Cardiac muscle cell (in vitro differentiated cells and primary cell): ENCODE measurements around the gene FHIT. TPM values are rescaled to one million over a fixed set of nuclear protein-coding genes. Genes with fewer than 3 reads are reported as not detected.

ENCODE experiments used
- DNase-seq, 2 donors: peaks; one replicate each; pipeline versions ENCODE4 v3.0.0 to v3.0.0-alpha.2; 2010 to 2017; ENCODE audit warnings: low read depth in 1 of 2, low spot score in 1 of 2
- H3K27ac ChIP-seq: fragments of 200-600 bp; sonication (generic); 2 replicates; pipeline ENCODE4 v1.5.1; 2016
- H3K27me3 ChIP-seq: fragments of 200-600 bp; sonication (generic); 2 replicates; pipeline ENCODE4 v1.6.0; 2016; ENCODE audit warnings: control low read depth
- H3K36me3 ChIP-seq: fragments of 200-600 bp; sonication (generic); 2 replicates; pipeline ENCODE4 v1.5.1; 2016; ENCODE audit warnings: control low read depth
- H3K4me1 ChIP-seq: fragments of 200-600 bp; sonication (generic); 2 replicates; pipeline ENCODE4 v1.8.1; 2017; ENCODE audit warnings: low read depth, mild to moderate bottlenecking, mixed run types
- H3K4me3 ChIP-seq: fragments of 200-600 bp; sonication (generic); 2 replicates; pipeline ENCODE4 v1.5.1; 2016; ENCODE audit warnings: mild to moderate bottlenecking
- H3K9me3 ChIP-seq: fragments of 200-600 bp; sonication (generic); 2 replicates; pipeline ENCODE4 v1.5.1; 2017; ENCODE audit warnings: low read depth, mild to moderate bottlenecking, control low read depth
- polyA plus RNA-seq: library from polyadenylated mRNA; unstranded; fragments of >200 nt; fragmentation: Nextera tagmentation; extraction: Ambion mirVana; gene quantifications from 2 replicates; pipeline ENCODE4 v1.2.1, GENCODE V29; 2016
- total RNA-seq: library from RNA; depleted of rRNA; stranded (reverse); fragments of >200 nt; gene quantifications from 2 replicates; pipeline ENCODE4 v1.2.3, GENCODE V29; 2016
- TF ChIP-seq, protein P1 (sequence below): IDR thresholded peaks from 2 replicates; pipeline ENCODE4 v1.5.1; 2012; ENCODE audit warnings: low read depth, mild to moderate bottlenecking, low read length

FHIT gene
- total and polyA plus RNA-seq, 2 experiments from 2014 or later: 6.9 to 12.5 TPM

DNA sequence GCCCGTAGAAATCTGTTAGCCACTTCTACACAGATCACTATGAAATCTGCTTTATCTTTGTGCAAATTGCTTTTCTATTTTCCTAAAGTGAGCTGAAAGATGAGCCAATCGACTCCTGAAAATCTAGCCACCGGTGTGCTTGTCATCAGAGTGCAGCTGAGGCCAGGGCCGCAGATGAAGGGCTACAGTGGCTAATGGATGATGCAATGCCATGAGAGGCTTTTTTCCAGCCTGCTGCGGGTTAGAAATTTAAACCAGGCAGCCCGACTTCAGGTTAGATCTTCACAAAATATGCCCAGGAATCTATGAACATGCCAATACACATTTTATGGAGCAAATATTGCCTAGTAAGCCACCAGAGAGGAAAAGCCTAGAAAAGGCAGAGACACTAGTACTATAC, 1253.2 kb downstream of the FHIT start:
- TF ChIP-seq, protein P1, sequence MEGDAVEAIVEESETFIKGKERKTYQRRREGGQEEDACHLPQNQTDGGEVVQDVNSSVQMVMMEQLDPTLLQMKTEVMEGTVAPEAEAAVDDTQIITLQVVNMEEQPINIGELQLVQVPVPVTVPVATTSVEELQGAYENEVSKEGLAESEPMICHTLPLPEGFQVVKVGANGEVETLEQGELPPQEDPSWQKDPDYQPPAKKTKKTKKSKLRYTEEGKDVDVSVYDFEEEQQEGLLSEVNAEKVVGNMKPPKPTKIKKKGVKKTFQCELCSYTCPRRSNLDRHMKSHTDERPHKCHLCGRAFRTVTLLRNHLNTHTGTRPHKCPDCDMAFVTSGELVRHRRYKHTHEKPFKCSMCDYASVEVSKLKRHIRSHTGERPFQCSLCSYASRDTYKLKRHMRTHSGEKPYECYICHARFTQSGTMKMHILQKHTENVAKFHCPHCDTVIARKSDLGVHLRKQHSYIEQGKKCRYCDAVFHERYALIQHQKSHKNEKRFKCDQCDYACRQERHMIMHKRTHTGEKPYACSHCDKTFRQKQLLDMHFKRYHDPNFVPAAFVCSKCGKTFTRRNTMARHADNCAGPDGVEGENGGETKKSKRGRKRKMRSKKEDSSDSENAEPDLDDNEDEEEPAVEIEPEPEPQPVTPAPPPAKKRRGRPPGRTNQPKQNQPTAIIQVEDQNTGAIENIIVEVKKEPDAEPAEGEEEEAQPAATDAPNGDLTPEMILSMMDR: no peak
- no peak overlapping the region for H3K27ac ChIP-seq
- H3K4me1 ChIP-seq: no peaks in the 10 kb centered on the region
- no peaks in the 10 kb centered on the region for H3K9me3 ChIP-seq
- no peaks in the 10 kb centered on the region for H3K27me3 ChIP-seq
- H3K36me3 ChIP-seq: no peaks in the 10 kb centered on the region
- DNase-seq: no peak
- H3K4me3 ChIP-seq: no peak overlapping the region

DNA sequence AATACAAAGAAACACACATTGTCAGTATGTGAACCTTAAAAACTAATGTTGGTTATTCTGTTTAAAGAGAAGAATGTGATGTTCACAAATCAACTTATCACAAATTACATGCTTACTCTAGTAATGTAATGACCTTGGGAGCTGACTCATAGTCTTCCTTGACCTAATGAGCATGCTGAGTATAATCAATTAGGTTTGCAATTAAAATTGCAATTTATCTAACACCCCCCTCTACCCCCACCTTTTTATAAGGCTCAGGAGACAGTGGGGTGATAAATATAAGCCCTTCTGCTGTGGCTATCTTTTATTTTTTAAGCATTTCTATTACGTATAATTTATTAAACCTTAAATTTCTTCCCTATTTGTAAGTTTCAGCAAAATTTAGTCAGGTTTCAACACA, 1253.7 kb downstream of the FHIT start:
- H3K36me3 ChIP-seq: no peaks in the 10 kb centered on the region
- H3K4me3 ChIP-seq: no peak overlapping the region
- no peak for DNase-seq
- TF ChIP-seq, protein P1: no peak
- no peaks in the 10 kb centered on the region for H3K4me1 ChIP-seq
- H3K27me3 ChIP-seq: no peaks in the 10 kb centered on the region
- no peaks in the 10 kb centered on the region for H3K9me3 ChIP-seq
- no peak overlapping the region for H3K27ac ChIP-seq

DNA sequence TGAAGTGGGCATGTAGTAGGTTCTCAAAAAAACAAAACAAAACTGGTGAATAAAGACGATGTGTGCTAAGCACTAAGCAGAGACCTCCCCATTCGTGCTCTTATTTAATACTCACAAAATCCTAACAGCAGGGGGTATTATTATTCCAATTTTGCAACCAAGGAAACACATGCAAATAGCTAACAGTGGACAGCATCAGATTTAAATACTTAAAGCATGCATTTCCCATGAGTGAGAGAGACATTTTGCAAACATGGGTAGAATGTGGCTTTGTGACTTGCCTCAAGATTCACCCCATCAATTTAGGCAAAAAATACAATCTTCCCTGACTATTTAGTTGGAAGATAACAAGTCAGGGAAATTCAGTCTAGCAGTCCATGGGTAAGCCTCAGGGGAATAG, 1255.2 kb downstream of the FHIT start:
- TF ChIP-seq, protein P1: no peak
- H3K9me3 ChIP-seq: no peaks in the 10 kb centered on the region
- no peaks in the 10 kb centered on the region for H3K4me1 ChIP-seq
- no peak overlapping the region for H3K27ac ChIP-seq
- no peaks in the 10 kb centered on the region for H3K36me3 ChIP-seq
- H3K27me3 ChIP-seq: no peaks in the 10 kb centered on the region
- DNase-seq: no peak
- no peak overlapping the region for H3K4me3 ChIP-seq

DNA sequence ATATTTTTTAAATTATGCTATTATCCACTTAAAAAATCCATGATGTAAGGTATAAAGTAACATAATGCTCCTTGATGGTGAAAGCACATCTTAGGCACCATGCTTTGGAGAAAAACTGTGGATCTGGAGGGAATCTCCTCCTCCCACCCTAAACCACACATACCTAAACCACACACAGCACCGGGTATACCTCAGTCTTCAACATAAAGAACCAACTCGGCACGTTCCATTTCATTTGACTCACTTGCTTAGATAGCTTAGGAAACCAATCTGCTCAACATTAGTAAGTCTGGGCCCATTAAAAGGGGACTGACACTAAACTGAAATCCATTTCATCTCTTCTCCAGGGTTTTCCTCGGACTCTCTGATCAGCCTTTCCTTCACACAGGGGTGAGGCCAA, 1255.7 kb downstream of the FHIT start:
- Histone ChIP-seq H3K4me1 (no peaks in the 10 kb centered on the region), H3K27me3 (no peaks in the 10 kb centered on the region), H3K9me3 (no peaks in the 10 kb centered on the region), H3K27ac (no peak overlapping the region), H3K4me3 (no peak overlapping the region), H3K36me3 (no peaks in the 10 kb centered on the region)
- TF ChIP-seq, protein P1: no peak
- no peak for DNase-seq

DNA sequence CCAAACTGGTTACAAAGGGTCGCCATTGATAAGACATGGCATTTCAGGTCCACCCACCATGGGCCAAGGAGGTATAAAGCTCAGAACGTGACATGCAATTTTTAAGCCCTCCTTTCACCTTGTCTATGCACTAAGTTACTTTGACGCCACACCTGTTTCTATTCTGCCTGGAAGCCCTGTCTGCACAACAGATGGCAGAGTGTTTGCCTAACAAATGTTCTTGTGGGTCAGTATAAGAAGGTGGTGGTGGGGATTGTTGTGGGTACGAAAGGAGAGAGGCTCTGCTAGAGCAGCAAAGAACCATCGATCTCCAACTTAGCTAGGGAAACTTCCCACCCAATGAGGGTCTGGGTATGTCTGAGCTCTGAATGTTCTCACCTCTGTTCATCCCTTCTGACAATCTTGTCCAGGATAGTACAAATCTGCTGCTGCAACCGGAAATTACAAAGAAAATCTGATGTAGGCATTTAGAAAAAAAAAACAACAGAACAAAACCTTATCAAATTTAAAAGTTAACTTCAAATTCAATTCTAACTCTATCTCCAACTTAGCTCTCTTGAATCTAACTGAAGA, 1256.4 kb downstream of the FHIT start:
- TF ChIP-seq, protein P1: no peak
- no peaks in the 10 kb centered on the region for H3K36me3 ChIP-seq
- H3K27ac ChIP-seq: no peak overlapping the region
- no peak for DNase-seq
- no peak overlapping the region for H3K4me3 ChIP-seq
- no peaks in the 10 kb centered on the region for H3K4me1 ChIP-seq
- H3K9me3 ChIP-seq: no peaks in the 10 kb centered on the region
- H3K27me3 ChIP-seq: no peaks in the 10 kb centered on the region
